Mucosa of rectum (tissue), 2 donors: ENCODE data around the gene AUP1.

ENCODE experiments used
- H3K27ac ChIP-seq, 2 donors: one replicate each; pipeline ENCODE4 v1.7.0; 2013; ENCODE audit warnings: inconsistent platforms in 2 of 2, low read depth in 2 of 2, low read length in 2 of 2
- H3K27me3 ChIP-seq, 2 donors: one replicate each; pipeline ENCODE4 v1.7.0; 2013; ENCODE audit warnings: low read length in 2 of 2; ENCODE audit not compliant: control insufficient read depth in 2 of 2, insufficient read depth in 2 of 2
- H3K36me3 ChIP-seq, 2 donors: one replicate each; pipeline ENCODE4 v1.7.0; 2013; ENCODE audit warnings: low read length in 2 of 2; ENCODE audit not compliant: control insufficient read depth in 2 of 2, insufficient read depth in 2 of 2
- H3K4me1 ChIP-seq, 2 donors: one replicate each; pipeline ENCODE4 v1.7.0; 2013; ENCODE audit warnings: low read length in 2 of 2, mild to moderate bottlenecking in 1 of 2; ENCODE audit not compliant: control insufficient read depth in 2 of 2, insufficient read depth in 2 of 2
- H3K4me3 ChIP-seq, 2 donors: one replicate each; pipeline ENCODE4 v1.7.0; 2013; ENCODE audit warnings: low read length in 2 of 2
- H3K9ac ChIP-seq, 2 donors: one replicate each; pipeline ENCODE4 v1.7.0; 2013; ENCODE audit warnings: low read length in 2 of 2, low read depth in 1 of 2, mild to moderate bottlenecking in 1 of 2
- H3K9me3 ChIP-seq, 2 donors: one replicate each; pipeline ENCODE4 v1.7.0; 2013; ENCODE audit warnings: low read length in 2 of 2; ENCODE audit not compliant: control insufficient read depth in 2 of 2
- donor health status: healthy.
- donor health status: Normal muscosa, but diverticular disease.

Gene AUP1

DNA sequence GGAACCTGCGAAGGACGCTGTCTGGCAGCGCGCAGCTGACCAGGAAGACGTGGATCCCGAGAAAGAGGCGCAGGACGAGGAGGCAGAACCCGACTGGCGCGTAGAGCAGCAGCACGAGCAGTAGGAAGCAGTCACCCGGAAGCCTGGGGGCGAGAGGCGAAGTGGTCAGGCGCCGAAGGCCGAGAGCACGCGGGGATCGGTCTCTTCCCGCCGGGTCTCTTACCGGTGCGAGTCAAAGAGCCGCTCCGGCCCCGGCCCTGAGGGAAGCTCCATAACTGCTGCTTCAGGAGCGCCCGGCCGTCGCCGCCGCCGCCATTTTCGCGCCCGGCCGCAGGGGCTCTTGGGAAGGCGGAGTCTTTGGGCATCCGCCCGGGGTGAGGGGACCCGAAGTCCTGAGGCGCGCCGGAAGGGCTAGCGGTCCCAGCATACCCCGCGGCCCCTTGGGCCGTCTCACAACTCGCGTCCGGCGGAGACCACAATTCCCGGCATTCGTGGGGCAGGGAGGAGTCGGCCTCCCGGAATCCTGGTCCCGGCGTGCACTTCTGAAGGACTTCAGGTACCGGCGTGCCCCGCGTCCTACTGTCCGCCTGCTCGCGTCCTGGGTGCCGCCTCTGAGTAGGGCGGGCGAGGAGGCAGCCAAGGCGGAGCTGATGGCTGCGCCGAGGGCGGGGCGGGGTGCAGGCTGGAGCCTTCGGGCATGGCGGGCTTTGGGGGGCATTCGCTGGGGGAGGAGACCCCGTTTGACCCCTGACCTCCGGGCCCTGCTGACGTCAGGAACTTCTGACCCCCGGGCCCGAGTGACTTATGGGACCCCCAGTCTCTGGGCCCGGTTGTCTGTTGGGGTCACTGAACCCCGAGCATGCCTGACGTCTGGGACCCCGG lies at the start of gene AUP1, which contains the start of gene HTRA2:
TSS of gene AUP1 (minus strand) at position 350 of the 882 bp plus-strand sequence. CDS start at position 273, 77 bp downstream.
TSS of gene HTRA2 (plus strand) at position 577 of the 882 bp plus-strand sequence. CDS start at position 651, 74 bp downstream.
- Histone ChIP-seq H3K4me1 (peaks cover 32 to 33% of the 10 kb centered on the region in 2 donors), H3K9ac (peak within 1 kb of the TSS; percentile 88 to 96), H3K9me3 (no peaks in the 10 kb centered on the region), H3K4me3 (peak within 1 kb of the TSS; percentile 94 to 97), H3K36me3 (peaks cover 18 to 37% of the 10 kb centered on the region in 2 donors), H3K27me3 (no peaks in the 10 kb centered on the region), H3K27ac (peak within 1 kb of the TSS; percentile 87 to 90)

GRCh38 chr2:74578408-74578807 lies 48.9 kb upstream of the AUP1 start:
- H3K9ac ChIP-seq = no peak overlapping the region
- no peaks in the 10 kb centered on the region for H3K36me3 ChIP-seq
- no peaks in the 10 kb centered on the region for H3K4me1 ChIP-seq
- H3K27me3 ChIP-seq = no peaks in the 10 kb centered on the region
- H3K9me3 ChIP-seq = no peaks in the 10 kb centered on the region
- H3K4me3 ChIP-seq = no peak overlapping the region
- H3K27ac ChIP-seq = no peak overlapping the region

GRCh38 chr2:74577448-74577847 lies 47.9 kb upstream of the AUP1 start:
- Histone ChIP-seq H3K9me3 (no peaks in the 10 kb centered on the region), H3K4me1 (no peaks in the 10 kb centered on the region), H3K27me3 (no peaks in the 10 kb centered on the region), H3K4me3 (no peak overlapping the region), H3K9ac (no peak overlapping the region), H3K36me3 (no peaks in the 10 kb centered on the region), H3K27ac (peak overlapping the region; percentile 19 to 46)

DNA sequence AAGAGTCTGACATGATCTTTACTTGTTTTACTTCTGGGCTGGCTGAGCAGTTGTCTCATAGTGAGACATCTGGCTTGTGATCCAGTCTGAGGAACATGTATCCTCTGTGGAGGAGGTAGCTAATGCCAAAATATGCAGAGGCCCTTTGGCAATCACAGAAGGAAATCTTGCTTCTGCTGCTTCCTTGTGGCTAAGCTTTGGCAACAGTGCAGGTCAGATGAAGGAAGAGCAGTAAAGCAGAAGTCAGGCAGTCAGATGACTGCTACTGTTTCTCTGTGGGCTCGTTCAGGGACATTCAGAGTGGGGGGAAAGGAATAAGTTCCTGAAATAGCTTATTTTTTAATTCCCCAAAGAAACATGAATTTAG lies 47.3 kb upstream of the AUP1 start:
- H3K9me3 ChIP-seq = no peaks in the 10 kb centered on the region
- H3K4me1 ChIP-seq = no peaks in the 10 kb centered on the region
- H3K4me3 ChIP-seq = no peak overlapping the region
- peak overlapping the region; percentile 19 to 46 for H3K27ac ChIP-seq
- H3K36me3 ChIP-seq = no peaks in the 10 kb centered on the region
- H3K9ac ChIP-seq = no peak overlapping the region
- H3K27me3 ChIP-seq = no peaks in the 10 kb centered on the region

DNA sequence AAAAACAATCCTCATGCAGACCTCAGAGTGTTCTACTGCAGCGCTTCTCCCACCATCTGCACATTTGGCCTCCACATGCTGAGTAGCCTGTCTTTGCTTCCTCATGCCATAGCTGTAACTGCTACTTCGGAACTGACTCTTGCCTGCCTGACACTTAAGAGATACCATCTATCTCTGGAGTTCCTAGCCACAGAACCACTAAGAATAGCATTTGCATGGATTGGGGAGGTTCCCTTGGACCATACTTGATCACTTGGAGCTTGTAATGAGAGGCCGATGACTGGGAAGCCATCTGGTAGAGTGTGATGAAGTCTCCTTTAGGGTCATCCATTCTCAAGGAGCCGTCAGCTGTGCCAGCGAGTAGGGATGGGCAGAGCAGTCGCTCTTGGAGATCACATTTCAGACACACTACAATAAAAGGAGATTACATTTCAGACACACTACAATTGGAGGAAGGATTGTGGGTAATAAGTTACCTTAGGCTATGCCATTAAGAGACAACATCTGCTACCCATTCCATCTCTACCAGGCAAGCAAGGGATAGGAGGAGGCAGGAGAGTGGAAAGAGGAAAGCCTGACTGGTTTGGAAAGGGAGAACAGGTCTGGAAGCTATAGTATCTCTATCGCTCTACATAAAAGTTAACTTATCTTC lies 46.8 kb upstream of the AUP1 start:
- no peaks in the 10 kb centered on the region for H3K9me3 ChIP-seq
- H3K36me3 ChIP-seq = no peaks in the 10 kb centered on the region
- H3K9ac ChIP-seq = no peak overlapping the region
- H3K4me1 ChIP-seq = no peaks in the 10 kb centered on the region
- H3K4me3 ChIP-seq = no peak overlapping the region
- no peaks in the 10 kb centered on the region for H3K27me3 ChIP-seq
- H3K27ac ChIP-seq = peak overlapping the region; percentile 6 to 19

GRCh38 chr2:74575320-74575719 lies 45.8 kb upstream of the AUP1 start:
- H3K27ac ChIP-seq = no peak overlapping the region
- H3K9ac ChIP-seq = no peak overlapping the region
- no peaks in the 10 kb centered on the region for H3K4me1 ChIP-seq
- no peaks in the 10 kb centered on the region for H3K27me3 ChIP-seq
- no peak overlapping the region for H3K4me3 ChIP-seq
- H3K9me3 ChIP-seq = no peaks in the 10 kb centered on the region
- H3K36me3 ChIP-seq = no peaks in the 10 kb centered on the region

DNA sequence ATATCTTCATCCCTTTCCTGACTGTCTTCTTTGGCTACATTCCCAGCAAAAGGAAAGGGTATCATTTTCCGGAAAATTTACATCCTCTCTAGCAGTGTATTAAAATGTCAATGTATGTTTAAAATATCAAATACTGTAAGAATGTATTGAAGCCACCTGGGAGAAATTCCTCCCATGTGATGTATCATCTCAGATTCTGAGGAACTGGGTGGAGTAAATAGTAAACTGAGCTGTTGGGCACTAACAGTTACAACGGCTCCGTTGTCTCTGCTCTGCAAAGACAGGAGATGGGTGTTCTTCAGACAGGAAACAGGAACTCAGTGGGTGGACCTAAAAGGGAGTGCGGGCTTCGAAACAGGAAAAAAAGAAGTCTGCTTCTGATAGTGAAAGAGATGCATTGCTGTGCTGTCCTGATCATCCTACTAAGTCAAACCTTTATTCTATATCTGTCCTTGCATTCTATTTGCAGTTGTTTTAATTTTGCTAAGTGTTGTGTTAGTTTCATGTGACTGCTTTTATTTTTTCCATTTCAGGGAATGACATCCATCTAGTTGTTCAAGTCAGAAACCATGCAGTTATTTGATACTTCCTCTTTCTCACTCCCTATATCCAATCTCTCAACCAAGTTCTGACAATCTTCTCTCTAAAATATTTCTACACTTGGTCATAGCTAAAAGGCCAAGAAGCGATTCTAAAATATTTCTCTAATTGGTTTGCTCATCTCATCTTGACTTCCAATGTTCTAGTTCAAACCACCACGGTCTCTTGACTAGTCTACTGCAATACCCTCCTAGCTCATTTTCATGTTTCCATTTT lies 44.4 kb upstream of the AUP1 start:
- no peak overlapping the region for H3K9ac ChIP-seq
- no peaks in the 10 kb centered on the region for H3K9me3 ChIP-seq
- no peaks in the 10 kb centered on the region for H3K4me1 ChIP-seq
- H3K4me3 ChIP-seq = no peak overlapping the region
- no peaks in the 10 kb centered on the region for H3K27me3 ChIP-seq
- H3K27ac ChIP-seq = peak overlapping the region in 1 of 2 donors; percentile 3
- H3K36me3 ChIP-seq = no peaks in the 10 kb centered on the region

DNA sequence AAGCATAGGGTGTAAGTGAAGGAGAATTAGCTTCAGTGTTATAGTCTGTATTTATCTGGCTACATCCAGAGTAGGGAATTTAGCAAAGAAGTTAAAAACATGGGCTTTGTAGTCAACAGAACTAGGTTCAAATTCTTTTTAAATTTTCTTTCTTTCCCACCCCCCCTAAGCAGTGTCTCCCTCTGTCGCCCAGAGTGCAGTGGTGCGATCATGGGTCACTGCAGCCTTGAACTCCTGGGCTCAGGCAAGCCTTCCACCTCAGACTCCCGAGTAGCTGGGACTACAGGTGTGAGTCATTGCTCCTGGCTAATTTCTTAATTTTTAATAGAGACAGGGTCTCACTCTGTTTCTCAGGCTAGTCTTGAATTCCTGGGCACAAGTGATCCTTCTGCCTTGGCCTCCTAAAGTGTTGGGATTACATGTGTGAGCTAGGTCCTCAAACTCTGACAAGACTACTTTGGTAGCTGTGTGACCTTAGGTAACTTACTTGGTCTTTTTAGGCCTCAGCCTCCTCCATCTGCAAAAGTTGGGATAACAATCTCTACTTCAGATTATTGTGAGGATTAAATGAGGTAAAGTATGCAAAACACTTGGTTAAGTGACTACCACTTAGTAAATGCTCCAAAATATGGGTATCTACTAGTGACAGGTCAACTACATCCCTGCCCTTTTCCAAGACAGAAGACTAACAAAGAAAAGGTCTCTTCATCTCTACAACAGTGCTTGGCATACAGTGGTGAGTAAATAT lies 42.8 kb upstream of the AUP1 start:
- Histone ChIP-seq H3K27me3 (no peaks in the 10 kb centered on the region), H3K9me3 (no peaks in the 10 kb centered on the region), H3K27ac (no peak overlapping the region), H3K4me3 (no peak overlapping the region), H3K4me1 (no peaks in the 10 kb centered on the region), H3K9ac (no peak overlapping the region), H3K36me3 (no peaks in the 10 kb centered on the region)

- H3K36me3 ChIP-seq = no peaks in the 10 kb centered on the region
- H3K27ac ChIP-seq = no peak overlapping the region
- peaks cover 0 to 4% of the 10 kb centered on the region in 2 donors for H3K4me1 ChIP-seq
- no peaks in the 10 kb centered on the region for H3K9me3 ChIP-seq
- H3K4me3 ChIP-seq = no peak overlapping the region
- H3K27me3 ChIP-seq = no peaks in the 10 kb centered on the region
- H3K9ac ChIP-seq = no peak overlapping the region
Observed at GRCh38 chr2:74571058-74571457, 41.6 kb upstream of the AUP1 start.
